ENCODE measurements around the gene VAV3. TPM values are rescaled to one million over a fixed set of nuclear protein-coding genes. Genes with fewer than 3 reads are reported as not detected.
A peak's percentile ranks its signal among the peaks of the same experiment; 100 is the strongest.

The VAV3 gene
- polyA plus RNA-seq, 3 donors = 5.4 to 9.2 (median 9.0) TPM

DNA sequence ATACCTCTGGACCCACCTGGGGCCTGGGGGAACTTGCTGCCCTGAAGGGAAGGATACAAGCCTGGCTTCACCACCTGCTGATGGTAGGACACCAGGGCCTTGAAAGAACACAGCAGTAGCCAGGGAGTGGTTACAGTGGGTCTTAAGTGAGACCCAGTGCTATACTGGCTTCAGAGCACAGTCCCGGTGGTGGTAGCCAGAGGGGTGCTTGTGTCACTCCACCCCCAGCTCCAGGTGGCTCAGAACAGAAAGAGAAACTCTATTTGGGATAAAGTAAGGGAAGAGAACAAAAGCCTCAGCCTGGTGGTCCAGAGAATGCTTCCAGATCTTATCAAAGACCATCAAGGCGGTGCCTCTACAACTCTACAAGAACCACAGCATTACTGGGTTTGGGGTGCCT, 37.2 kb downstream of the VAV3 start:
- Histone ChIP-seq H3K9ac (ENCODE audit: insufficient read depth, low read length, poor library complexity, severe bottlenecking) (no peak overlapping the region), H3K79me2 (ENCODE audit: insufficient read depth, low read length) (peaks cover 92% of the 10 kb centered on the region), H3K9me3 (replicated peaks in 1 of 2; ENCODE audit: control insufficient read depth in 1 of 2, insufficient read depth in 1 of 2, low read length in 2 of 2) (no peaks in the 10 kb centered on the region), H3K36me3 (replicated peaks in 1 of 2; ENCODE audit: control insufficient read depth in 1 of 2, insufficient read depth in 2 of 2, low read length in 2 of 2) (no peaks in the 10 kb centered on the region), H3K4me2 (replicated peaks; ENCODE audit: extremely low read depth, low read length, poor library complexity, severe bottlenecking) (no peak overlapping the region), H2AFZ (ENCODE audit: insufficient read depth, low read depth, low read length, poor library complexity, severe bottlenecking) (no peak overlapping the region), H3K27ac (ENCODE audit: low read depth in 1 of 2, low read length in 2 of 2) (no peak overlapping the region), H3K27me3 (ENCODE audit: control insufficient read depth in 2 of 2, insufficient read depth in 2 of 2, low read length in 2 of 2) (no peaks in the 10 kb centered on the region), H3K4me1 (ENCODE audit: control insufficient read depth in 1 of 2, insufficient read depth in 2 of 2, low read length in 2 of 2) (peaks cover 3 to 8% of the 10 kb centered on the region in 2 donors), H4K20me1 (ENCODE audit: insufficient read depth, low read length) (peaks cover 36% of the 10 kb centered on the region), H3K4me3 (replicated peaks in 1 of 3; ENCODE audit: low read depth in 2 of 3, low read length in 3 of 3) (no peak overlapping the region)
- Mint-ChIP-seq H3K27me3 (ENCODE audit: low read depth in 3 of 3) (peaks cover 0 to 1% (median 0%) of the 10 kb centered on the region in 3 donors), H3K4me1 (peaks cover 32% of the 10 kb centered on the region), H3K27ac (peak overlapping the region in 1 of 7 donors; percentile 21), H3K4me3 (no peak overlapping the region), H3K9me3 (peaks cover 0 to 4% (median 0%) of the 10 kb centered on the region in 7 donors), H3K36me3 (peaks cover 3 to 4% of the 10 kb centered on the region in 2 donors)
- no peak for DNase-seq
- intact Hi-C loops (cut with micrococcal nuclease) = no loop called here
- TF ChIP-seq, protein P1, sequence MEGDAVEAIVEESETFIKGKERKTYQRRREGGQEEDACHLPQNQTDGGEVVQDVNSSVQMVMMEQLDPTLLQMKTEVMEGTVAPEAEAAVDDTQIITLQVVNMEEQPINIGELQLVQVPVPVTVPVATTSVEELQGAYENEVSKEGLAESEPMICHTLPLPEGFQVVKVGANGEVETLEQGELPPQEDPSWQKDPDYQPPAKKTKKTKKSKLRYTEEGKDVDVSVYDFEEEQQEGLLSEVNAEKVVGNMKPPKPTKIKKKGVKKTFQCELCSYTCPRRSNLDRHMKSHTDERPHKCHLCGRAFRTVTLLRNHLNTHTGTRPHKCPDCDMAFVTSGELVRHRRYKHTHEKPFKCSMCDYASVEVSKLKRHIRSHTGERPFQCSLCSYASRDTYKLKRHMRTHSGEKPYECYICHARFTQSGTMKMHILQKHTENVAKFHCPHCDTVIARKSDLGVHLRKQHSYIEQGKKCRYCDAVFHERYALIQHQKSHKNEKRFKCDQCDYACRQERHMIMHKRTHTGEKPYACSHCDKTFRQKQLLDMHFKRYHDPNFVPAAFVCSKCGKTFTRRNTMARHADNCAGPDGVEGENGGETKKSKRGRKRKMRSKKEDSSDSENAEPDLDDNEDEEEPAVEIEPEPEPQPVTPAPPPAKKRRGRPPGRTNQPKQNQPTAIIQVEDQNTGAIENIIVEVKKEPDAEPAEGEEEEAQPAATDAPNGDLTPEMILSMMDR (IDR thresholded peaks at IDR 0.05) = no peak
- WGBS (ENCODE audit: insufficient coverage) = no CpG with 5 or more reads among the region's 2 CpGs

DNA sequence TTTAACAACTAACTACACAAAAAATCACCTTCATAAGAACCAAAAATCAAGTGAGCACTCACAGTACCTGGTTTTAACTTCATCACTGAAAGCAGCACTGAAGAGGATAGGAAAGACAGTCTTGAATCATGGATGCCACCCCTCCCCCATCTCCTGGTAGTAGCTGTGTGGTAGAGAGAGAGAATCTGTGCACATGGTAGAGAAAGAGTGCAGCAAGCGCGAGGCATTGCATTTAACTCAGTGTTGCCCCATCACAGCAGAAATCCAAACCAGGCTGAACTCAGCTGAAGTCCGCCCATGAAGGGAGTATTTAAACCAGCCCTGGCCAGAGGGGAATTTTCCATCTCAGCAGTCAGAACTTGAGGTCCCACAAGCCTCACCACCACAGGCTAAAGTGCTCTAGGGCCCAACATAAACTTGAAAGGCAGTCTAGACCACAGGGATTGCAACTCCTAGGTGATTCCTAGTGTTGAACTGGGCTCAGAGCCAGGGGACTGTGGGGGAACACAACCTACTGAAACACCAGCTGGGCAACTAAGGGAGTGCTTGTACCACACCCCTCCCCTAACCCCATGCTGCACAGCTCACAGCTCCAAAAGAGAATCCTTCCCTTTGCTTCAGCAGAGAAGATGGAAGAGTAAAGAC, 38.4 kb downstream of the VAV3 start:
- Histone ChIP-seq H3K9me3 (replicated peaks in 1 of 2; ENCODE audit: control insufficient read depth in 1 of 2, insufficient read depth in 1 of 2, low read length in 2 of 2) (no peaks in the 10 kb centered on the region), H3K27me3 (ENCODE audit: control insufficient read depth in 2 of 2, insufficient read depth in 2 of 2, low read length in 2 of 2) (no peaks in the 10 kb centered on the region), H3K4me2 (replicated peaks; ENCODE audit: extremely low read depth, low read length, poor library complexity, severe bottlenecking) (no peak overlapping the region), H4K20me1 (ENCODE audit: insufficient read depth, low read length) (peaks cover 36% of the 10 kb centered on the region), H3K4me3 (replicated peaks in 1 of 3; ENCODE audit: low read depth in 2 of 3, low read length in 3 of 3) (no peak overlapping the region), H3K79me2 (ENCODE audit: insufficient read depth, low read length) (peaks cover 83% of the 10 kb centered on the region), H3K4me1 (ENCODE audit: control insufficient read depth in 1 of 2, insufficient read depth in 2 of 2, low read length in 2 of 2) (peaks cover 3 to 8% of the 10 kb centered on the region in 2 donors), H3K36me3 (replicated peaks in 1 of 2; ENCODE audit: control insufficient read depth in 1 of 2, insufficient read depth in 2 of 2, low read length in 2 of 2) (no peaks in the 10 kb centered on the region), H3K9ac (ENCODE audit: insufficient read depth, low read length, poor library complexity, severe bottlenecking) (no peak overlapping the region), H3K27ac (ENCODE audit: low read depth in 1 of 2, low read length in 2 of 2) (peak overlapping the region in 1 of 2 donors; percentile 6), H2AFZ (ENCODE audit: insufficient read depth, low read depth, low read length, poor library complexity, severe bottlenecking) (no peak overlapping the region)
- peaks cover 0 to 7% (median 0%) of the 10 kb centered on the region in 7 donors for H3K9me3 Mint-ChIP-seq
- no CpG with 5 or more reads among the region's 3 CpGs for WGBS (ENCODE audit: insufficient coverage)
- H3K4me1 Mint-ChIP-seq = peaks cover 35% of the 10 kb centered on the region
- peak overlapping the region in 5 of 7 donors; percentile 13 to 81 (median 36) for H3K27ac Mint-ChIP-seq
- no peak overlapping the region for H3K4me3 Mint-ChIP-seq
- no peak for DNase-seq
- peaks cover 0 to 1% (median 1%) of the 10 kb centered on the region in 3 donors for H3K27me3 Mint-ChIP-seq (ENCODE audit: low read depth in 3 of 3)
- H3K36me3 Mint-ChIP-seq = peaks cover 2 to 3% of the 10 kb centered on the region in 2 donors
- TF ChIP-seq, protein P1 (IDR thresholded peaks at IDR 0.05) = no peak
- intact Hi-C loops (cut with micrococcal nuclease) = no loop called here

Measured in CD14-positive monocyte (primary cell).